ENCODE data around the gene CC2D2B. TPM values are rescaled to one million over a fixed set of nuclear protein-coding genes. Genes with fewer than 3 reads are reported as not detected.
"Not testable (repeated sequence)": the region's sequence is repeated elsewhere in the genome, so short reads cannot be mapped to it uniquely, and the experiment has no call there.

The CC2D2B gene
- polyA plus RNA-seq, 1 experiment = not detected

GRCh38 chr10:95908450-95908849 lies 675 bp downstream of the CC2D2B start:
- no peak for DNase-seq (ENCODE audit: low read depth, low spot score)
- no peaks in the 10 kb centered on the region for H3K9me3 ChIP-seq (ENCODE audit: control insufficient read depth, insufficient read depth, low read length)
- no peak overlapping the region for H3K27ac ChIP-seq (ENCODE audit: low read depth, low read length)
- POLR2A ChIA-PET = interaction anchor here (0.6 kb wide), 1 partner anchor 182 kb away, joined by 3 read pairs; no protein-coding TSS in a partner anchor
- CTCF ChIA-PET = interaction anchor here (1.3 to 2.4 kb wide), 3 partner anchors 27 to 214 kb away, joined by 3 to 48 read pairs (median 4); partner anchors contain the start of gene TCTN3
- TF ChIP-seq CTCF (IDR thresholded peaks at IDR 0.05; ENCODE audit: low read depth, low read length) = no peak
- H3K27me3 ChIP-seq (ENCODE audit: control insufficient read depth, insufficient read depth, low read length) = peaks cover 3% of the 10 kb centered on the region
- H3K4me3 ChIP-seq (ENCODE audit: low read depth, low read length) = no peak overlapping the region

- no peaks in the 10 kb centered on the region for H3K9me3 ChIP-seq (ENCODE audit: control insufficient read depth, insufficient read depth, low read length)
- DNase-seq (ENCODE audit: low read depth, low spot score) = no peak
- TF ChIP-seq CTCF (IDR thresholded peaks at IDR 0.05; ENCODE audit: low read depth, low read length) = no peak
- POLR2A ChIA-PET = no interaction called here
- CTCF ChIA-PET = interaction anchor here (0.9 kb wide), 1 partner anchor 216 kb away, joined by 5 read pairs; the partner anchor contains the start of gene TCTN3
- peaks cover 3% of the 10 kb centered on the region for H3K27me3 ChIP-seq (ENCODE audit: control insufficient read depth, insufficient read depth, low read length)
- H3K27ac ChIP-seq (ENCODE audit: low read depth, low read length) = no peak overlapping the region
- no peak overlapping the region for H3K4me3 ChIP-seq (ENCODE audit: low read depth, low read length)
Observed at GRCh38 chr10:95909561-95909960, 1.8 kb downstream of the CC2D2B start.

- CTCF ChIA-PET = interaction anchor here (0.6 to 0.9 kb wide), 2 partner anchors 222 to 314 kb away, joined by 3 read pairs; partner anchors contain the start of gene TCTN3
- H3K27ac ChIP-seq (ENCODE audit: low read depth, low read length); POLR2A ChIA-PET: not testable (repeated sequence)
Observed at GRCh38 chr10:95916039-95916438, 8.3 kb downstream of the CC2D2B start.

GRCh38 chr10:95920798-95921426 lies 13.1 kb downstream of the CC2D2B start:
- no peak overlapping the region for H3K4me3 ChIP-seq (ENCODE audit: low read depth, low read length)
- POLR2A ChIA-PET = no interaction called here
- DNase-seq (ENCODE audit: low read depth, low spot score) = no peak
- H3K27ac ChIP-seq (ENCODE audit: low read depth, low read length) = no peak overlapping the region
- CTCF ChIA-PET = no interaction called here
- no peaks in the 10 kb centered on the region for H3K9me3 ChIP-seq (ENCODE audit: control insufficient read depth, insufficient read depth, low read length)
- no peak for TF ChIP-seq CTCF (IDR thresholded peaks at IDR 0.05; ENCODE audit: low read depth, low read length)
- no peaks in the 10 kb centered on the region for H3K27me3 ChIP-seq (ENCODE audit: control insufficient read depth, insufficient read depth, low read length)

More at GRCh38 chr10:95916039-95916438, 8.3 kb downstream of the CC2D2B start:
- not testable (repeated sequence) for H3K4me3 ChIP-seq (ENCODE audit: low read depth, low read length); H3K27me3 ChIP-seq (ENCODE audit: control insufficient read depth, insufficient read depth, low read length); H3K9me3 ChIP-seq (ENCODE audit: control insufficient read depth, insufficient read depth, low read length); DNase-seq (ENCODE audit: low read depth, low spot score)

GRCh38 chr10:95925033-95925432 lies 17.3 kb downstream of the CC2D2B start:
- CTCF ChIA-PET = interaction anchor here (2.2 kb wide), 1 partner anchor 231 kb away, joined by 9 read pairs; the partner anchor contains the start of gene TCTN3
- no peak for TF ChIP-seq CTCF (IDR thresholded peaks at IDR 0.05; ENCODE audit: low read depth, low read length)
- DNase-seq (ENCODE audit: low read depth, low spot score) = no peak
- H3K4me3 ChIP-seq (ENCODE audit: low read depth, low read length) = no peak overlapping the region
- H3K27ac ChIP-seq (ENCODE audit: low read depth, low read length) = no peak overlapping the region
- no peaks in the 10 kb centered on the region for H3K9me3 ChIP-seq (ENCODE audit: control insufficient read depth, insufficient read depth, low read length)
- POLR2A ChIA-PET = no interaction called here
- no peaks in the 10 kb centered on the region for H3K27me3 ChIP-seq (ENCODE audit: control insufficient read depth, insufficient read depth, low read length)

Data from AG04450 (cell line).